A549 (cell line): ENCODE results near the gene KCNV2. TPM values are rescaled to one million over a fixed set of nuclear protein-coding genes. Genes with fewer than 3 reads are reported as not detected.
A peak's percentile ranks its signal among the peaks of the same experiment; 100 is the strongest.

ENCODE experiments used
- ATAC-seq, 2 experiments: fragments of 200-7000 bp in 1 of 2; fragments of >200 bp in 1 of 2; cut with Nextera tagmentation in 1 of 2; cut with Tn5 transposase in 1 of 2; 3 replicates each; pipeline versions ENCODE4 v1.8.0 to v1.9.1; 2018 to 2020; ENCODE audit warnings: mild to moderate bottlenecking in 1 of 2, moderate library complexity in 1 of 2
- CTCF ChIA-PET: fragments of 300-600 bp; sonication (Branson Sonifier 250); formaldehyde crosslinking; extraction: SDS; loops from one replicate; lab custom pipeline; 2021; ENCODE audit warnings: antibody characterized with exemption, inconsistent platforms; lab: Yijun Ruan, JAX
- POLR2A ChIA-PET: fragments of 350-600 bp; formaldehyde crosslinking; extraction: SDS; loops from one replicate; lab custom pipeline; 2021; ENCODE audit warnings: antibody characterized with exemption, inconsistent platforms; lab: Yijun Ruan, JAX
- DNase-seq, 2 experiments: peaks; one replicate each; pipeline versions ENCODE4 v3.0.0 to v3.0.0-alpha.2; 2011 to 2016; ENCODE audit warnings: low read depth in 1 of 2, low spot score in 1 of 2
- FAIRE-seq: peaks from 2 replicates; lab custom pipeline; 2011; peaks lifted over from hg19 to GRCh38; lab: Jason Lieb, UNC
- H3K27ac ChIP-seq, 2 experiments: fragments of >200 bp; sonication (Bioruptor Twin); formaldehyde crosslinking; 3 replicates each; pipeline ENCODE4 v1.5.1; 2016 to 2017
- H3K4me1 ChIP-seq: fragments of >200 bp; sonication (Bioruptor Twin); formaldehyde crosslinking; 3 replicates; pipeline ENCODE4 v1.6.1; 2016
- H3K4me2 ChIP-seq: fragments of >200 bp; sonication (Bioruptor Twin); formaldehyde crosslinking; 3 replicates; pipeline ENCODE4 v1.6.1; 2016
- H3K4me3 ChIP-seq: fragments of >200 bp; sonication (Bioruptor Twin); formaldehyde crosslinking; 3 replicates; pipeline ENCODE4 v1.5.1; 2016
- H3K9me3 ChIP-seq: fragments of >200 bp; sonication (Bioruptor Twin); formaldehyde crosslinking; 3 replicates; pipeline ENCODE4 v1.6.1; 2016
- ATOH8 ChIP-seq: fragments of 250-450 bp; sonication (Bioruptor Pico); IDR thresholded peaks from 2 replicates; pipeline ENCODE4 v1.5.0; 2020; ENCODE audit warnings: low read depth, mild to moderate bottlenecking, moderate library complexity
- CBX2 ChIP-seq: fragments of 200-600 bp; sonication (generic); IDR thresholded peaks from 2 replicates; pipeline ENCODE4 v1.6.1; 2016; ENCODE audit warnings: low read depth, mild to moderate bottlenecking, borderline replicate concordance
- CHD2 ChIP-seq: fragments of 150-350 bp; IDR thresholded peaks from 2 replicates; pipeline ENCODE4 v1.6.1; 2014; ENCODE audit warnings: low read length; ENCODE audit not compliant: partially characterized antibody
- EHMT2 ChIP-seq: fragments of 200-600 bp; sonication (generic); IDR thresholded peaks from 2 replicates; pipeline ENCODE4 v1.6.1; 2016; ENCODE audit warnings: antibody characterized with exemption, low read depth, mild to moderate bottlenecking, moderate library complexity
- EP300 ChIP-seq, 2 experiments: fragments of >200 bp; sonication (Bioruptor Twin); formaldehyde crosslinking; IDR thresholded peaks; 2 replicates in 1 of 2; 3 replicates in 1 of 2; pipeline ENCODE4 v1.6.1; 2016 to 2017
- FOXS1 ChIP-seq: fragments of 250-450 bp; sonication (Bioruptor Pico); IDR thresholded peaks from 2 replicates; pipeline ENCODE4 v1.5.0; 2020; ENCODE audit warnings: mild to moderate bottlenecking, moderate library complexity
- GATA3 ChIP-seq: IDR thresholded peaks from 2 replicates; pipeline ENCODE4 v1.6.1; 2012; ENCODE audit warnings: borderline replicate concordance
- HDAC2 ChIP-seq: fragments of 200-600 bp; sonication (generic); IDR thresholded peaks from 2 replicates; pipeline ENCODE4 v1.6.1; 2016
- HMGXB4 ChIP-seq: fragments of 250-450 bp; sonication (Bioruptor Pico); IDR thresholded peaks from 2 replicates; pipeline ENCODE4 v1.5.0; 2021; ENCODE audit warnings: mild to moderate bottlenecking, moderate library complexity, borderline replicate concordance
- HOXA7 ChIP-seq: fragments of 250-450 bp; sonication (Bioruptor Pico); IDR thresholded peaks from 2 replicates; pipeline ENCODE4 v1.5.0; 2020; ENCODE audit warnings: mild to moderate bottlenecking, moderate library complexity
- JUN ChIP-seq, 2 experiments: fragments of >200 bp; sonication (Bioruptor Twin); formaldehyde crosslinking; IDR thresholded peaks; 2 replicates in 1 of 2; 3 replicates in 1 of 2; pipeline ENCODE4 v1.6.1; 2016 to 2017
- KDM1A ChIP-seq: fragments of 200-600 bp; sonication (generic); IDR thresholded peaks from 2 replicates; pipeline ENCODE4 v1.6.1; 2016; ENCODE audit warnings: low read depth, mild to moderate bottlenecking
- MYC ChIP-seq: IDR thresholded peaks from 2 replicates; pipeline ENCODE4 v1.6.1; 2012; ENCODE audit warnings: mild to moderate bottlenecking, inconsistent platforms, low read length, improper control_type of control experiment, borderline replicate concordance
- NFE2L2 ChIP-seq: fragments of 150-350 bp; conservative IDR thresholded peaks from 2 replicates; pipeline ENCODE4 v1.6.1; 2014; ENCODE audit warnings: low read length
- NR3C1 ChIP-seq: fragments of >200 bp; sonication (Bioruptor Twin); formaldehyde crosslinking; IDR thresholded peaks from 3 replicates; pipeline ENCODE4 v1.6.1; 2017
- PHF8 ChIP-seq: fragments of 200-600 bp; sonication (generic); IDR thresholded peaks from 2 replicates; pipeline ENCODE4 v1.6.1; 2016; ENCODE audit warnings: low read depth, mild to moderate bottlenecking, antibody characterized with exemption, moderate library complexity, borderline replicate concordance
- POLR2A ChIP-seq: IDR thresholded peaks from 2 replicates; pipeline ENCODE4 v1.6.1; 2012; ENCODE audit warnings: mild to moderate bottlenecking, low read length
- POLR2AphosphoS2 ChIP-seq: conservative IDR thresholded peaks from 2 replicates; pipeline ENCODE4 v1.6.1; 2012; ENCODE audit warnings: low read length, improper control_type of control experiment, inconsistent platforms
- RARB ChIP-seq: fragments of 250-450 bp; sonication (Bioruptor Pico); IDR thresholded peaks from 2 replicates; pipeline ENCODE4 v1.8.0; 2021; ENCODE audit warnings: mild to moderate bottlenecking, moderate library complexity
- RCOR1 ChIP-seq: fragments of 150-350 bp; IDR thresholded peaks from 2 replicates; pipeline ENCODE4 v1.6.1; 2014; ENCODE audit warnings: antibody characterized with exemption, low read length, low read depth
- SMC3 ChIP-seq: fragments of >200 bp; sonication (Bioruptor Twin); formaldehyde crosslinking; IDR thresholded peaks from 3 replicates; pipeline ENCODE4 v1.6.1; 2018; ENCODE audit warnings: inconsistent platforms
- SREBF2 ChIP-seq: fragments of 450-650 bp; IDR thresholded peaks from 2 replicates; pipeline ENCODE4 v1.6.1; 2014; ENCODE audit warnings: mild to moderate bottlenecking, moderate library complexity
- ZFP36 ChIP-seq: fragments of 450-650 bp; IDR thresholded peaks from 2 replicates; pipeline ENCODE4 v1.6.1; 2014; ENCODE audit warnings: borderline replicate concordance; ENCODE audit not compliant: partially characterized antibody
- ZNF302 ChIP-seq: fragments of 250-450 bp; sonication (Bioruptor Pico); IDR thresholded peaks from 2 replicates; pipeline ENCODE4 v1.9.0; 2021; ENCODE audit warnings: inconsistent platforms, mild to moderate bottlenecking, moderate library complexity
- ZSCAN20 ChIP-seq: fragments of 250-450 bp; sonication (Bioruptor Pico); IDR thresholded peaks from 2 replicates; pipeline ENCODE4 v1.8.0; 2022; ENCODE audit warnings: mild to moderate bottlenecking, moderate library complexity
- WGBS: methylation state at CpG from one replicate; pipeline ENCODE4 v1.1.6; 2017; ENCODE audit errors: missing lambda C conversion rate; 5-methylcytosine and 5-hydroxymethylcytosine counted together
- polyA plus RNA-seq, 4 experiments: library from polyadenylated mRNA; depleted of rRNA in 3 of 4; stranded (reverse); fragments of >200 nt; fragmentation: RNase III in 1 of 4; extraction: RNeasy Plus Mini Kit Qiagen cat#74134 plus additional on column Dnase treatment in 1 of 4; gene quantifications; 2 replicates in 3 of 4; 3 replicates in 1 of 4; pipeline ENCODE4 v1.2.3, GENCODE V29; 2011 to 2017
- TF ChIP-seq, protein P1 (sequence below): IDR thresholded peaks from 2 replicates; pipeline ENCODE4 v1.6.1; 2012
- TF ChIP-seq, protein P2 (sequence below): fragments of 450-650 bp; IDR thresholded peaks from 2 replicates; pipeline ENCODE4 v1.6.1; 2014; ENCODE audit warnings: antibody characterized with exemption

Gene KCNV2
- polyA plus RNA-seq, 2 of the 4 experiments (the other 2 are of a cell fraction) = not detected

- Histone ChIP-seq H3K4me3 (no peak overlapping the region), H3K27ac (peak overlapping the region in 1 of 2 experiments; percentile 23; a peak in 1 of 6 replicates), H3K4me1 (peaks cover 20% of the 10 kb centered on the region; the same call in 2 of the 3 replicates), H3K4me2 (0 out of 3 replicates have a peak overlapping the region, but pooled peaks have one; percentile 5), H3K9me3 (no peaks in the 10 kb centered on the region)
- no peak for DNase-seq
- POLR2A ChIA-PET = no interaction called here
- CTCF ChIA-PET = interaction anchor here (1.3 kb wide), 1 partner anchor 9 kb away, joined by 3 read pairs; no protein-coding TSS in a partner anchor
- FAIRE-seq = no peak
- 48% methylated on average over 5 of the region's 5 CpGs for WGBS
- no peak for ATAC-seq
- TF ChIP-seq, protein P1, sequence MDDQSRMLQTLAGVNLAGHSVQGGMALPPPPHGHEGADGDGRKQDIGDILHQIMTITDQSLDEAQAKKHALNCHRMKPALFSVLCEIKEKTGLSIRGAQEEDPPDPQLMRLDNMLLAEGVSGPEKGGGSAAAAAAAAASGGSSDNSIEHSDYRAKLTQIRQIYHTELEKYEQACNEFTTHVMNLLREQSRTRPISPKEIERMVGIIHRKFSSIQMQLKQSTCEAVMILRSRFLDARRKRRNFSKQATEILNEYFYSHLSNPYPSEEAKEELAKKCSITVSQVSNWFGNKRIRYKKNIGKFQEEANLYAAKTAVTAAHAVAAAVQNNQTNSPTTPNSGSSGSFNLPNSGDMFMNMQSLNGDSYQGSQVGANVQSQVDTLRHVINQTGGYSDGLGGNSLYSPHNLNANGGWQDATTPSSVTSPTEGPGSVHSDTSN = no peak
- TF ChIP-seq CHD2 (no peak), RCOR1 (no peak), MYC (no peak), FOXS1 (CRISPR knock-in tag) (no peak), ZNF302 (CRISPR knock-in tag) (no peak), GATA3 (no peak), SREBF2 (no peak), CBX2 (no peak), HOXA7 (CRISPR knock-in tag) (no peak), SMC3 (no peak), RARB (CRISPR knock-in tag) (no peak), PHF8 (no peak), EP300 (IDR thresholded peaks at IDR 0.05) (no peak), POLR2A (no peak), ATOH8 (CRISPR knock-in tag) (no peak)
- TF ChIP-seq, protein P2, sequence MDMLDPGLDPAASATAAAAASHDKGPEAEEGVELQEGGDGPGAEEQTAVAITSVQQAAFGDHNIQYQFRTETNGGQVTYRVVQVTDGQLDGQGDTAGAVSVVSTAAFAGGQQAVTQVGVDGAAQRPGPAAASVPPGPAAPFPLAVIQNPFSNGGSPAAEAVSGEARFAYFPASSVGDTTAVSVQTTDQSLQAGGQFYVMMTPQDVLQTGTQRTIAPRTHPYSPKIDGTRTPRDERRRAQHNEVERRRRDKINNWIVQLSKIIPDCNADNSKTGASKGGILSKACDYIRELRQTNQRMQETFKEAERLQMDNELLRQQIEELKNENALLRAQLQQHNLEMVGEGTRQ = no peak
These were observed 39.1 kb upstream of the KCNV2 start for GRCh38 chr9:2677915-2678889.

DNA sequence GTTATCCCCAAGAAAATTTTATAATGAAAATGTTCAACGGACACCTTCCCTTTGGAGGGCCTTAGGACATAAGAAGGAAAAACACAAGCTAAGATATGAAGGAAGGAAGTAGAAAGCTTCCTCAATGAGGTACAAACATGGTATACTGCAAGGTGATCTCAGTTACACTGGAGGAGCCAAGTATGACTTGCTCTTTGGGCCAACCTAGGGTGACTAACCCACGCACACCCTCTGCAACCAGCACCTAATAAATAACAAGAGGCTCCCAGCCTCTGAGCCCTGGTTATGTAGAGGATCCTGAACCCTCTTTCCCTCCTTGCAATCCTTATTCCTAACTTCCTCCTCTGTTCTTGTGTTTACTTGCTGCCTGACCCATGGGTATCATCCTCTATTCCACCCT is 38.3 kb upstream of the KCNV2 start:
- Histone ChIP-seq H3K4me2 (no peak overlapping the region), H3K27ac (no peak overlapping the region), H3K9me3 (no peaks in the 10 kb centered on the region), H3K4me3 (no peak overlapping the region), H3K4me1 (peaks cover 20% of the 10 kb centered on the region; the same call in 2 of the 3 replicates)
- no peak for DNase-seq
- WGBS = 92% methylated on average over 2 of the region's 2 CpGs
- ChIA-PET POLR2A (no interaction called here), CTCF (interaction anchor here (0.6 kb wide), 1 partner anchor 168 kb away, joined by 3 read pairs; no protein-coding TSS in a partner anchor)
- no peak for ATAC-seq
- no peak for FAIRE-seq
- TF ChIP-seq ATOH8 (CRISPR knock-in tag) (no peak), ZFP36 (no peak), RCOR1 (no peak), POLR2A (no peak), NFE2L2 (no peak), EHMT2 (no peak), ZSCAN20 (CRISPR knock-in tag) (no peak), HMGXB4 (CRISPR knock-in tag) (no peak), RARB (CRISPR knock-in tag) (no peak), GATA3 (no peak), KDM1A (no peak), NR3C1 (no peak), EP300 (IDR thresholded peaks at IDR 0.05) (no peak), POLR2AphosphoS2 (no peak), HDAC2 (no peak), JUN (IDR thresholded peaks at IDR 0.05) (no peak)
- TF ChIP-seq, protein P2 = no peak
